Inflammatory macrophage (primary cell): ENCODE results near the gene BDP1.
"Not testable (repeated sequence)": the region's sequence is repeated elsewhere in the genome, so short reads cannot be mapped to it uniquely, and the experiment has no call there.

Experiments used
- DNase-seq, 2 donors: peaks; one replicate each; pipeline ENCODE4 v3.0.0-alpha.2; 2020 to 2022

Gene BDP1

DNA sequence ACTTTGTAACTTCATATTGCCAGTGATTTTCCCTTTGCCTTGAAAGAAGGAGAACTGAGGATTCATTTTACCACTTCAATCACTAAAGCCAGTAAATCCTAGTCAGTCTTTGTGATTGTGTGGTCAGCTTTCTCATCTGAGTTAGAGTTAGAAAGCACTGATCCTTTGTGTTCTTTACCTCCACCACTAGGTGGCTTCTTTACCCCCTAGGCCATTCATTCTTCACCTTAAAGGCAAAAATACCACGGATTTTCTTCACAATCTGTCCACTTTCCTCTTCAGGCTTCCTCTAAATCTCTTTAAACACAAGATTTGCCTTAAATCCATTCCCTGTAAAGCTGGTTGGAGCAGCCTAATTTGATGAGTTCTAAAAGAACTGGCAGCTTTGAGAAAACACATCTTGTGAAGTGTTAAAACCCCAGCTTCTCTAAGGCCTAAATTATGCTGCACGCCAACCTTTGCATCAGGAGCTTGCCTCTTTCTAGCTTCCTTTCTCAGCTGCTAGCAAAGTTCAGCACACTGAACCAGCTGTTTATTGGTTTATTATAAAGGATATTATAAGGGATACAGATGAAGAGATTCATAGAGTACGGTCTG lies 20.4 kb downstream of the BDP1 start:
- peak; percentile 4 to 15 for DNase-seq

DNA sequence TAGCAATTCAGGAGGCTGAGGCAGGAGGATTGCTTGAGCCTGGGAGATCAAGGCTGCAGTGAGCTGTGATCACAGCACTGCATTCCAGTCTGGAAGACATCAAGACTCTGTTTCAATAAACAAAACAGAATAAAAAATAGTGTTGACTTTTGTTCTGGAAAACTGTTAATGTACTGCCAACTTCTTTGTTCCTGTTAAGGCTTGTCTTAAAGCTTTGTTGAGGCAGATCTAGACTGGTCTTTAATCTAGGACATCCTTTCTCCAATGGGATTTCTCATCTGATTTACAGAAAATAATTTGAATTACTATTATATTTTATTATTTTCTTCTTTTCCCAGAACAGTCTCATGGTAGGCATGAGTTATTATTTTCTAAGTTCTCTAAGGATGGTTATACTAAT lies 26.0 kb downstream of the BDP1 start:
- no peak for DNase-seq

DNA sequence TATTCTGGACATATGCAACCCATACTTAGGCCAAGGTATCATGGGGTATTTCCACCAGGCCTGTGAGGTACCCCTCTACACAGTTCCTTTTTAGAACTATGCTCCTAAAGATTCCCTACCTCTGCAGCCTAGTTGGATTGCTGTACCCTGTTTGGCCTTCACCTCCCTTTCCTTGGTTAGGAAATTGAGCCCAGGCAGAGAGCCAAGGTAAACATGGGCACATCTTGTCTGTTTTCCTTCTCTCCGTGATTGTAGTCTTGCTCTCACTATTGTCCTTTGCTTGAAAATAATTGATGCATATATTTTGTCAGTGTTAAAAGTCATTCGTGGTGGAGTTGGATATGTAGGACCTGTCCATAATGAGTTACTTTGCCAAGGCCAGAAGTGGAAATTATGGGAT lies 26.7 kb downstream of the BDP1 start:
- DNase-seq: no peak

DNA sequence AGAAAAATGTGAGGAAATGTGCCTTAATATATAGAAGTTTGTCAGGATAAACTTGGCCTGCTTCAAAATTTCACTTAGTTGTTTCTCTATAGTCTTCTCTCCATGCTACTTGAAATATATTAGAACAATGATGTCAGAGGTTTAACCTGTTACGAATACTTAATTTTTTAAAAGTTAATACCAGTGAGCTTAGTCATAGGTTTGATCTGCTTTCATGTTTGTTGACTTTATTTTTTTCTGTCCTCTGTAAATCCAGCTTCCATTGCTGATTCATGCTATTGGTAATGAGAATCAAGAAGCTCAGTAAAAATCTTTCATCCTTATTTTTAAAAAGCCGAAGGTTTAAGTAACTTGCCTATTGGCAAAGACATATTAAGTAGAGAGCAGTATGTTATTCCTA lies 27.9 kb downstream of the BDP1 start:
- no peak for DNase-seq

DNA sequence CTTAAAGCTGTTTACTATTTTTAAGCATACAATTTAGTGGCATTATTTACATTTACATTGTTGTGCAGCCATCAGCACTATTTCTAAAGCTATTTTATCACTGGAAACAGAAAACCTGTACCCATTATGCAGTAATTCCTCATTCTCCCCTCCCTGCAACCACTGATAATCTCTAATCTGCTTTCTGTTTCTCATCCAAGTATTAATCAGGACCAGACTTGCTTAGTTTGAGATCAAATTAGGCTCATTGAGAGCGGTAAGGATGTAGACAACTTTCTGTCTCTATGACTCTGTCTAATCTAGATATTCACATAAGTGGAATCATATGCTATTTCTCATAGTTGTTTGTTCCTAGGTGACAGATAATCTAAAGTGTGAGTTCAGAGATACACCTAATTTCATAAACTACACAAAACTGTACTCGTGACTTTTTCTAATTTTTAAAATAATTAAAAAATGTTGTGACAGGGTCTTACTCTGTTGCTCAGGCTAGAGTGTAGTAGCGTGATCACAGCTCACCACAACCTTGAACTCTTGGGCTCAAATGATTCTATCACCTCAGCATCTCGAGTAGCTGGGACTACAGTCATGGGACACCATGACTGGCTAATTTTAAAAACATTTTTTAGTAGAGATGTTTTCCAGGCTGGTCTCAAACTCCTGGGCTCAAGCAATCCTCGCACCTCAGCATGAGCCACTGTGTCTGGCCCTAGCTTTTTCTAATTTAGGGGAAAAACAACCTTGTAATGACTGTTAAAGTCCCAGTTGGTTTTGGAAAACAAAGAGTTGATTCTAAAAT lies 37.6 kb downstream of the BDP1 start:
- DNase-seq: no peak

DNA sequence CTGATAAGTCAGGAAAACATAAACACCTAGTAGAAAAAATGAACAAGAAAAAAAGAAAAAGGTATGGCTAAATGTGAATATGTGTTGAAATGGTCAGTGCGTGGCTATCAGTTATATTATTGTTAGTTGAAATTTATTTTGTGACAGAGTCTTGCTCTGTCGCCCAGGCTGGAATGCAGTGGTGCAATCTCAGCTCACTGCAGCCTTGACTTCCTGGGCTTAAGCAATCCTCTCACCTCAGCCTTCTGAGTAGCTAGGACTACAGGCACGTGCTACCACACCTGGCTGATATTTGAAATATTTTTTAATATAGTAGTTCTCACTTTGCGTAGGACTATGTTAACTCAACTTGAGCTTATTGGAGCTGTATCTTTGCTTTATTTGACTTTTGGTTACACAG lies 38.8 kb downstream of the BDP1 start:
- DNase-seq: not testable (repeated sequence)

DNA sequence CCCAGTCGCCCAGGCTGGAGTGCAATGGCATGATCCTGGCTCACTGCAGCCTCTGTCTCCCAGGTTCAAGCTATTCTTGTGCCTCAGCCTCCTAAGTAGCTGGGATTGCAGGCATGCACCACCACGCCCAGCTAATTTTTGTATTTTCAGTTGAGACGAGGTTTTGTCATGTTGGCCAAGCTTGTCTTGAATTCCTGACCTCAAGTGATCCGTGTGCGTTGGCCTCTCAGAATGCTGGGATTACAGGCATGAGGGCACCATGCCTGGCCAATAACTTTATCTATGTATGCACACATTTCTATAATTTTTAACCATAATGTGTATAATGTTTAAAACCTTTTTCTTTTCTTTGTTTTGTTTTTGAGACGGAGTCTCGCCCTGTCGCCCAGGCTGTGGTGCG lies 43.3 kb downstream of the BDP1 start:
- not testable (repeated sequence) for DNase-seq

DNA sequence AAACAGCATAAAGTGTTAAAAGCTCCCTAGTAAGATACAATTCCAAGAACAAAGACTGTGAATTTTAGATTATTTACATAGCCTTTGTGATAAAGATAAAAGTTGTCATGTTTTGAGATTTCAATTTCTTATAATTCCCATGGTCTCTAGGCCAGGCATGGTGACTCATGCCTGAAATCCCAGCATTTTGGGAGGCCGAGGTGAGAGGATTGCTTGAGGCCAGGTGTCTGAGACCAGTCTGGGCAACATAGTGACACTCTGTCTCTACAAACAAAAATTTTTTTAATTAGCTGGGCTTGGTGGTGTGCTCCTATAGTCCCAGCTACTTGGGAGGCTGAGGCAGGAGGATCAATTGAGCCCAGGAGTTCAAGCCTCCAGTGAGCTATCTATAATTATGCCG lies 48.1 kb downstream of the BDP1 start:
- no peak for DNase-seq

DNA sequence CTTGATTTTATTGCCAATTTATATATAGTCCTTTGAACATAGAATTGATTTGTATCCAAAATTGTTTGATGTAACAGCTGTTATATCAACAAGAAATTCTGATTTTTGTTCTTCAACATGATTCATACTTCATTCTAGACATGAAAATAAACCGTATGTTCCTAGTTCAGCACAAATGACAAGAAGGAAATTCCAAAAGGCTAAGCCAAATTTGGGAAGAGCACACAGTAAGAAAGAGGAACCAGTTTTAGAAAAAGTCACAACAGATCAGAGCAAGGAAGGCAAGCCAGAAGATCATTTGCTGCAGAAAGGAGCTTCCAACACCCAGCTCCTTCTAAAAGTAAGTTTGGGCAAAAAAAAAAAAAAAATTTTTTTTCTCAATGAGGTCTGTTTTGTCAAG lies 66.7 kb downstream of the BDP1 start:
- DNase-seq: no peak

DNA sequence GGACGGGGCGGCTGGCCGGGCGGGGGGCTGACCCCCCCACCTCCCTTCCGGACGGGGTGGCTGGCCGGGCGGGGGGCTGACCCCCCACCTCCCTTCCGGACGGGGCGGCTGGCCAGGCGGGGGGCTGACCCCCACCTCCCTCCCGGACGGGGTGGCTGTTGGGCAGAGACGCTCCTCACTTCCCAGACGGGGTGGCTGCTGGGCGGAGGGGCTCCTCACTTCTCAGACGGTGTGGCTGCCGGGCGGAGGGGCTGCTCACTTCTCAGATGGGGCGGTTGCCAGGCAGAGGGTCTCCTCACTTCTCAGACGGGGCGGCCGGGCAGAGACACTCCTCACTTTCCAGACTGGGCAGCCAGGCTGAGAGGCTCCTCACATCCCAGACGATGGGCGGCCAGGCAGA lies 70.2 kb downstream of the BDP1 start:
- DNase-seq: not testable (repeated sequence)

DNA sequence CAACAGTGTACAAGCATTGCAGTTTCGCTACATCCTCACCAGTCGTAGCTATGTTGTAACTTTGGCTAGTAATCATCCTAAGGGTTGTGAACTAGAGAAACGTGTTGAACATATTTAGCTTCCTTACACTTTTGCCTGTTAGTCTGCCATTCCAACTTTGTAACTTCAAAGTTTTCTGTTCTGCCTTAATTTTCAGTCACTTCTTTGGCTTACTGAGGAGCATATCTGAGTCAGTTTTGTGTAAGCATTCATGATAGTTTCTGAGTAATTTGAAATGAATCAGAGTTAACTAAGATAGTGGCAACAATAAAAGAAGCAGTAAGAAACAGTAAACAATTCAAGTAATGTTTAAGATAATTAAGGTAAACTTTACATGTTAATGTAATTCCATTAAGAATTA lies 72.8 kb downstream of the BDP1 start:
- no peak for DNase-seq

DNA sequence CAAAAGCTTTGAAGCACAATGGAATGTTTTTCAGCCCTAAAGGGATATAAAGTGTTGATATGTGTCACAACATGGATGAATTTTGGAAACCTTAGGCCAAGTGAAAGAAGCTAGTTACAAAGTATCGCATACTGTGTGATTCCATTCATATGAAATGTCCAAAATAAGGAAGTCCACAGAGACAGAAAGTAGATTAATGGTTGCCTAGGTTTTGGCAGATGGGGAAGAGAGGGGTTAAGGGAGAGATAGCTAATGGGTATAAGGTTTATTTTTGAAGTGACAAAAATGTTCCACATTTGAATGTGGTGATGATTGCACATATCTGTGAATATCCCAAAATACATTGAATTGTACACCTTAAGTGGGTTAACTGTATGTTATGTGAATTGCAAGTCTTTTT lies 74.2 kb downstream of the BDP1 start:
- DNase-seq: peak in 1 of 2 donors; percentile 8

DNA sequence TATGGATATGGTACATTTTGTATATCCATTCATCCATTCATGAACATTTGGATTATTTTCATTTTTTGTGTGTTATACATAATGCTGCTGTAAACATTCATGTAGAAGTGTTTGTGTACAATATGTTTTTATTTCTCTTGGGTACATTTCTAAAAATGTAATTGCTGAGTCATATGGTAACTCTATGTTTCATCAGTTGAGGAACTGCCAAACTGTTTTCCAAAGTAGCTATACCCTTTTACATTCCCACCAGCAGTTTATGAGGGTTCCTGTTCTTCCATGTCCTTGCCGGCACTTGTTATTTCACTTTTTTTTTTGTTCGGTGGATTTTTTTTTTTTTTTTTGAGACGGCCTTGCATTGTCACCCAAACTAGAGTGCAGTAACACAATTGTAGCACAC lies 77.7 kb downstream of the BDP1 start:
- peak; percentile 28 to 56 for DNase-seq

DNA sequence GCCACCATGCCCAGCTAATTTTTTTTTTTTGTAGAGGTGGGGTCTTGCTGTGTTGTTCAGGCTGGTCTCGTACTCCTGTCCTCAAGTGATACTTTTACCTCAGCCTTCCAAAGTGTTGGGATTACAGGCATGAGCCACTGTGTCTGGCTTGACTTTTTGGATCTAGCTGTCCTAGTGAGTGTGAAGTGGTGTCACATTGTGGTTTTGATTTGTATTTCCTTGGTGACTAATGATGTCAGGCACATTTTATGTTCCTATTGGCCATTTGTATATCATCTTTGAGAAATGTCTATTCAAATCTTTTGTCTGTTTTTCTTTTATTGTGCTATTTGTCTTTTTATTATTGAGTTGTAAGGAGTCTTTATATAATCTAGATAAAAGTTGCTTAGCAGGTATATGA lies 78.2 kb downstream of the BDP1 start:
- peak; percentile 44 to 79 for DNase-seq

DNA sequence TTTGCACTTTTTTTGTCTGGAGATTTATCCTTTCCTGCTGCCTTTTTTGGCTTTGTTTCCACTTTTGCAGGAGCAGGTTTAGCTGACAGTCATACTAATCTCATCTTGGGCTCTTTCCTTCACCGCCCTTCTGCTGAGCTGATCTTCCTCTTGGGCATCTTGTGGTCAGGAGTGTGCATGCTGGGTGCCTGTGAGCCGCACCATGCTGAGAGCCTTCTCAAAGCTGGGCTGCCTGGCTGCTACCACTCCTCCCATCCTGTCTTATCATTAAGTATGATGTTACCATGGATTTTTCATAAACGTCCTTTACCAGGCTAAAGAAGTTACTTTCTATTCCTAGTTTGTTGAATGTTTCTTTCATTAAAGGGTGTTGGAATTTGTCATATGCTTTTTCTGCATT lies 82.2 kb downstream of the BDP1 start:
- DNase-seq: no peak

DNA sequence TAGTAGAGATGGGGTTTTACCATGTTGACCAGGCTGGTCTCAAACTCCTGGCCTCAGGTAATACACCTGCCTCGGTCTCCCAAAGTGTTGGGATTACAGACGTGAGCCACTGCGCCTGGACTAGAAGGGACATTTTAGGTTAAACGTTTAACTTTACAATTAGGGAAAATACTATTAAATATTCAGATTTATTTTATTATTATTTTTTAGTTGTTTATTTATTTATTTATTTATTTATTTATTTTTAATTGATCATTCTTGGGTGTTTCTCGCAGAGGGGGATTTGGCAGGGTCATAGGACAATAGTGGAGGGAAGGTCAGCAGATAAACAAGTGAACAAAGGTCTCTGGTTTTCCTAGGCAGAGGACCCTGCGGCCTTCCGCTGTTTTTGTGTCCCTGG lies 95.4 kb downstream of the BDP1 start:
- not testable (repeated sequence) for DNase-seq

DNA sequence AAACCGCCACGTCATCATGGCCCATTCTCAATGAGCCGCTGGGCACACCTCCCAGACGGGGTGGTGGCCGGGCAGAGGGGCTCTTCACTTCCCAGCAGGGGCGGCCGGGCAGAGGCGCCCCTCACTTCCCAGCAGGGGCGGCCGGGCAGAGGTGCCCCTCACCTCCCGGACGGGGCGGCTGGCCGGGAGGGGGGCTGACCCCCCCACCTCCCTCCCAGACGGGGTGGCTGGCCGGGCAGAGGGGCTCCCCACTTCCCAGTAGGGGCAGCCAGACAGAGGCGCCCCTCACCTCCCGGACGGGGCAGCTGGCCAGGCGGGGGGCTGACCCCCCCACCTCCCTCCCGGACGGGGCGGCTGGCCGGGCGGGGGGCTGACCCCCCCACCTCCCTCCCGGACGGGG lies 96.1 kb downstream of the BDP1 start:
- DNase-seq: not testable (repeated sequence)

DNA sequence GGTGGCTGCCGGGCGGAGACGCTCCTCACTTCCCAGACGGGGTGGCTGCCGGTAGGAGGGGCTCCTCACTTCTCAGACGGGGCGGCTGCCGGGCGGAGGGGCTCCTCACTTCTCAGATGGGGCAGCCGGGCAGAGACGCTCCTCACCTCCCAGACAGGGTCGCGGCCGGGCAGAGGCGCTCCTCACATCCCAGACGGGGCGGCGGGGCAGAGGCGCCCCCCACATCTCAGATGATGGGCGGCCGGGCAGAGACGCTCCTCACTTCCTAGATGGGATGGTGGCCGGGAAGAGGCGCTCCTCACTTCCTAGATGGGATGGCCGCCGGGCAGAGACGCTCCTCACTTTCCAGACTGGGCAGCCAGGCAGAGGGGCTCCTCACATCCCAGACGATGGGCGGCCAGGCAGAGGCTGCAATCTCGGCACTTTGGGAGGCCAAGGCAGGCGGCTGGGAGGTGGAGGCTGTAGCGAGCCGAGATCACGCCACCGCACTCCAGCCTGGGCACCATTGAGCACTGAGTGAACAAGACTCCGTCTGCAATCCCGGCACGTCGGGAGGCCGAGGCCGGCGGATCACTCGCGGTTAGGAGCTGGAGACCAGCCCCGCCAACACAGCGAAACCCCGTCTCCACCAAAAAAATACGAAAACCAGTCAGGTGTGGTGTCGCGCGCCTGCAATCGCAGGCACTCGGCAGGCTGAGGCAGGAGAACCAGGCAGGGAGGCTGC lies 96.7 kb downstream of the BDP1 start:
- DNase-seq: not testable (repeated sequence)

DNA sequence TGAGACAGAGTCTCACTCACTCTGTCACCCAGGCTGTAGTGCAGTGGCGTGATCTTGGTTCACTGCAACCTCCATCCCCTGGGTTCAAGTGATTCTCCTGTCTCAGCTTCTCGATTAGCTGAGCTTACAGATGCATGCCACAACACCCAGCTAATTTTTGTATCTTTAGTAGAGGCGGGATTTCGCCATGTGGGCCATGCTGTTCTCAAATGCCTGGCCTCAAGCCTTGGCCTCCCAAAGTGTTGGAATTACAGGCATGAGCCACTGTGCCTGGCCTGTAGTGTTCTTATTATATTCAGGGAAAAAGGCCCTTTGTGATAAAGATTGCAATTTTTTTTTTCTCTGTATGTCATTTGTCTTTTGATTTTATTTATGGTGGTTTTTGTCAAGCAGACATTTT lies 107.7 kb downstream of the BDP1 start:
- no peak for DNase-seq

DNA sequence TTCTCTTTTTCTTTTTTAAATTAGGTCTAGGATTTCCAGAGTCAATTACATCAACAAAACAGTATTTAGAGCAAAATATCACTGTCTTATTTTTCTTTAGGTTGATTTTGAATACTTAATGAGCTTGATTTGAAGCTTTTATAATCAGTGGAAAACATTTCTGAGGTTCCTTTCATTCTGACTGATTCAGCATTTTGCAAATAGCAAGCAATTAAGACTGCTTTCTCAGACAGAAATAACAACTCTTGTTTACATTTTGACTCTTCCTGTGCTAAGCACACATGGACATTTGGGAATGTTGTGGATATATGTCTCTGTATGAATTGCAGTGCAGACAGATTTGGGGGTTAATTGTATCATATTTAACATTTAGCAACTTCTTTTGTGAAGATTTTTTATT lies 109.4 kb downstream of the BDP1 start:
- no peak for DNase-seq

DNA sequence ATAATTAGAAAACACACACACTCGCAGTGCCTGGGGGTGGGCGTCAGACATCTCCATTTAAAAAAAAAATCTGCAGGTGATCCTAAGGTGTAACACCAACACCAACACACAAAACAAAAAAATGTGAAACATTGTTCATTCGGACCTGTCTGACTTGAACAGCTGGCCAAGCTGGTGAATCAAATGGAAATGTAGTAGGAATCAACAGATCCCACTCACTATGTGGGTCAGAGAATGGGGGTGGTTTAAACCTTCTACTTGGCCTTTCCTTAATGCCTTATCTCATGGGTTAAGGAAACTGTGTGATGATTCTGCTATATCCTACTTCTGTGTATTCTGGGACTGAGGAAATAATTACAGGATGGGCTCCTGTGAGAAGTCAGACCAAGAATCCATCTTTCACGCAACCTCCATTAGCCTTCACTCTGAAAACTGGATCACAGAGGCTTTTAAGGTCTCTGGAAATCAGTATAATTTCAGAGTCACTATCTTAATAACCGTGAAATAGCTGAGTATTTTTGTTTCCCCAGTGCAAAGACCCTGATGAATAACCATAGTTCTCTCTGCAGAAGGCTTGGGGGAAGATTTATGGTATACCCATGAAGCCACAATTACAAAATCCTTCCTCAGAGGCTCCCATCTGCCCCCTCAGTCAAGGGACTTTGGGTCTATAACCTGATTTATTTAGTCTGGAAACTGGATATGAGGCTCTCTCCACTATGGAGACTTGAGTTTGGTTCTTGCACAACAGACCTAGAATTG lies 114.5 kb downstream of the BDP1 start:
- DNase-seq: no peak

DNA sequence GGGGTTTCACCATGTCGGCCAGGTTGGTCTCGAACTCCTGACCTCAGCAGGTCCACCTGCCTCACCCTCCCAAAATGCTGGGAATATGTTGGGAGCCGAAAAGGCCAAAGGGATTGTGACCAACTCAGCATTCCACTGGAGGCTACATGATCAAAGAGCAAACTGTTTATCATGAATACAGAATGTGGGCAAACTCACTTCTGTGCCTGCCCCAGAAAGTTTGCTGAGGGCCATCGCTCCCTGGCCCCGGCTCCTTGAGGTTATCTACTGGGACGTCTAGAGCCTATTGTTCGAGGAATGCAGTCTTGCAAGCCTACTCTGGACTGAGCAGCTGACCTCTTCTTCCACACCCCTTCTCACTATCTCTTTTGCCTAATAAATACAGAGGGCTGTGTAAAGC lies 116.4 kb downstream of the BDP1 start:
- DNase-seq: not testable (repeated sequence)

DNA sequence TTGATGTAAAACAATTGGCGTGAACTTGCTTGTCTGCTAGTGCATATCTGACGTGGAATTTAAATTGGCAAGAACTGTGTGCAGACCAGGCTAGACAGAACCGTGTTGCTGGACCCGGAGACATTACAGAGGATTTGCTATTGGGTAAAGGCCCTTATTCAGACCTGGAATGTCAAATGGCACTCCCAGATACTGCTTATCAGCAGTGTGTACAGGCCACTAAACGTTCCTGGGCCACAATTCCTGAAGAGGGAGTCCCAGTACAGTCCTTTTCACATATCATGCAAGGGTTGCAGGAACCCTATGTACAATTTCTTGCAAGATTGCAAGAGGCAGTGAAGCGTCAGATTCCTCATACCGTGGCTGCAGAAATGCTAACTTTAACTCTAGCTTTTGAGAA lies 118.1 kb downstream of the BDP1 start:
- no peak for DNase-seq
